SK-N-SH treated with all-trans-retinoic acid at 6 μM for 48 hours (cell line): ENCODE results near the gene NGFR.

Source experiments
- ARNTL ChIP-seq: fragments of 450-650 bp; formaldehyde crosslinking; IDR thresholded peaks from 2 replicates; pipeline ENCODE4 v1.5.0; 2020; ENCODE audit warnings: low read depth, mild to moderate bottlenecking, moderate library complexity, borderline replicate concordance
- CREB5 ChIP-seq: fragments of 250-450 bp; sonication (Bioruptor Pico); IDR thresholded peaks from 2 replicates; pipeline ENCODE4 v1.5.1; 2020; ENCODE audit warnings: low read depth, mild to moderate bottlenecking, moderate library complexity
- GLIS3 ChIP-seq: fragments of 250-450 bp; sonication (Bioruptor Pico); IDR thresholded peaks from 2 replicates; pipeline ENCODE4 v1.5.0; 2020; ENCODE audit warnings: mild to moderate bottlenecking, moderate library complexity
- OSR1 ChIP-seq: fragments of 250-450 bp; sonication (Bioruptor Pico); IDR thresholded peaks from 2 replicates; pipeline ENCODE4 v1.8.0; 2022; ENCODE audit warnings: moderate library complexity, mild to moderate bottlenecking, inconsistent platforms
- POU6F1 ChIP-seq: fragments of 250-450 bp; sonication (Bioruptor Pico); IDR thresholded peaks from 2 replicates; pipeline ENCODE4 v1.8.0; 2021; ENCODE audit warnings: low read depth, mild to moderate bottlenecking, moderate library complexity, borderline replicate concordance
- SNAI2 ChIP-seq: fragments of 250-450 bp; sonication (Bioruptor Pico); IDR thresholded peaks from 2 replicates; pipeline ENCODE4 v1.5.0; 2020; ENCODE audit warnings: mild to moderate bottlenecking, moderate library complexity
- TOX ChIP-seq: fragments of 250-450 bp; sonication (Bioruptor Pico); IDR thresholded peaks from 2 replicates; pipeline ENCODE4 v1.8.0; 2021; ENCODE audit warnings: mild to moderate bottlenecking, moderate library complexity, borderline replicate concordance
- ZC3H10 ChIP-seq: fragments of 250-450 bp; sonication (Bioruptor Pico); IDR thresholded peaks from 2 replicates; pipeline ENCODE4 v1.5.1; 2021; ENCODE audit warnings: mild to moderate bottlenecking, moderate library complexity
- ZFP3 ChIP-seq: fragments of 250-450 bp; sonication (Bioruptor Pico); IDR thresholded peaks from 2 replicates; pipeline ENCODE4 v1.5.0; 2020; ENCODE audit warnings: mild to moderate bottlenecking, moderate library complexity
- ZNF565 ChIP-seq: fragments of 450-650 bp; formaldehyde crosslinking; conservative IDR thresholded peaks from 2 replicates; pipeline ENCODE4 v1.5.0; 2020; ENCODE audit warnings: low read depth, mild to moderate bottlenecking, moderate library complexity
- ZNF70 ChIP-seq: fragments of 450-650 bp; formaldehyde crosslinking; IDR thresholded peaks from 2 replicates; pipeline ENCODE4 v1.5.0; 2020; ENCODE audit warnings: mild to moderate bottlenecking, moderate library complexity
- TF ChIP-seq, protein P1 (sequence below): fragments of 250-450 bp; sonication (Bioruptor Pico); IDR thresholded peaks from 2 replicates; pipeline ENCODE4 v1.8.0; 2020; ENCODE audit warnings: mild to moderate bottlenecking, moderate library complexity, borderline replicate concordance
- TF ChIP-seq, protein P2 (sequence below): fragments of 250-450 bp; sonication (Bioruptor Pico); IDR thresholded peaks from 2 replicates; pipeline ENCODE4 v1.5.0; 2020; ENCODE audit warnings: mild to moderate bottlenecking, moderate library complexity

DNA sequence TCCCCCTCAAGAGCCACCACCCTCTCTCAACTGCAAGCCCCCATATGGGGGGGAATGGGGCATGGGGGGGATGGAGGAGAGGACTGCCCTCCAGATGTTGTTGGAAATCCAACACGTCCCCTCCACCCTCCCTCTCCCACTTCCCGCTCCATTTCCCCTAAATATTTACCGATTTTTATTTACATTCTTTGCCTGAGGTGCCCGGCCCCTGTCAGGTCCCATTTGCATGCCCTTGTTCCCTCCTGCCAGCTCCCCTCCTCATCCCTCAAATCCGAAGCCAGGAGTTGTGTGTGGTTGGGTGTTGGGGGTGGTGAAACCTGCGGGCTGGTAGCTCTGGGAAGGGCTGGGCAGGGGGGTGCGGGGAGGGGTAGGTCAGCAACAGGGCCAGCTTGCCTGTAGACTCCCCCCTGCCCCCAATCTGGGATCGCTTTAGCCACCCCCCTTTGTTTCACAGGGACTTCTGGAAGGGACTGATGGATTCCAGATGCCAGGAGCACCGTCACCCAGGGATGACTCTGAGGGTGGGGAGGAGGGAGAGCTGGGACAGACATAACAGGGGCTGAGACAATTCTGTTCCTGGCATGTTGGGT is 39.7 kb upstream of the NGFR start:
- TF ChIP-seq OSR1 (no peak), CREB5 (CRISPR knock-in tag) (no peak), POU6F1 (CRISPR knock-in tag) (no peak), ZC3H10 (CRISPR knock-in tag) (no peak), ARNTL (CRISPR knock-in tag) (no peak), ZNF70 (no peak), ZFP3 (CRISPR knock-in tag) (no peak), GLIS3 (CRISPR knock-in tag) (no peak), TOX (no peak), ZNF565 (no peak), SNAI2 (CRISPR knock-in tag) (no peak)
- TF ChIP-seq, protein P1, sequence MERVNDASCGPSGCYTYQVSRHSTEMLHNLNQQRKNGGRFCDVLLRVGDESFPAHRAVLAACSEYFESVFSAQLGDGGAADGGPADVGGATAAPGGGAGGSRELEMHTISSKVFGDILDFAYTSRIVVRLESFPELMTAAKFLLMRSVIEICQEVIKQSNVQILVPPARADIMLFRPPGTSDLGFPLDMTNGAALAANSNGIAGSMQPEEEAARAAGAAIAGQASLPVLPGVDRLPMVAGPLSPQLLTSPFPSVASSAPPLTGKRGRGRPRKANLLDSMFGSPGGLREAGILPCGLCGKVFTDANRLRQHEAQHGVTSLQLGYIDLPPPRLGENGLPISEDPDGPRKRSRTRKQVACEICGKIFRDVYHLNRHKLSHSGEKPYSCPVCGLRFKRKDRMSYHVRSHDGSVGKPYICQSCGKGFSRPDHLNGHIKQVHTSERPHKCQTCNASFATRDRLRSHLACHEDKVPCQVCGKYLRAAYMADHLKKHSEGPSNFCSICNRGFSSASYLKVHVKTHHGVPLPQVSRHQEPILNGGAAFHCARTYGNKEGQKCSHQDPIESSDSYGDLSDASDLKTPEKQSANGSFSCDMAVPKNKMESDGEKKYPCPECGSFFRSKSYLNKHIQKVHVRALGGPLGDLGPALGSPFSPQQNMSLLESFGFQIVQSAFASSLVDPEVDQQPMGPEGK (CRISPR knock-in tag), result no peak
- TF ChIP-seq, protein P2, sequence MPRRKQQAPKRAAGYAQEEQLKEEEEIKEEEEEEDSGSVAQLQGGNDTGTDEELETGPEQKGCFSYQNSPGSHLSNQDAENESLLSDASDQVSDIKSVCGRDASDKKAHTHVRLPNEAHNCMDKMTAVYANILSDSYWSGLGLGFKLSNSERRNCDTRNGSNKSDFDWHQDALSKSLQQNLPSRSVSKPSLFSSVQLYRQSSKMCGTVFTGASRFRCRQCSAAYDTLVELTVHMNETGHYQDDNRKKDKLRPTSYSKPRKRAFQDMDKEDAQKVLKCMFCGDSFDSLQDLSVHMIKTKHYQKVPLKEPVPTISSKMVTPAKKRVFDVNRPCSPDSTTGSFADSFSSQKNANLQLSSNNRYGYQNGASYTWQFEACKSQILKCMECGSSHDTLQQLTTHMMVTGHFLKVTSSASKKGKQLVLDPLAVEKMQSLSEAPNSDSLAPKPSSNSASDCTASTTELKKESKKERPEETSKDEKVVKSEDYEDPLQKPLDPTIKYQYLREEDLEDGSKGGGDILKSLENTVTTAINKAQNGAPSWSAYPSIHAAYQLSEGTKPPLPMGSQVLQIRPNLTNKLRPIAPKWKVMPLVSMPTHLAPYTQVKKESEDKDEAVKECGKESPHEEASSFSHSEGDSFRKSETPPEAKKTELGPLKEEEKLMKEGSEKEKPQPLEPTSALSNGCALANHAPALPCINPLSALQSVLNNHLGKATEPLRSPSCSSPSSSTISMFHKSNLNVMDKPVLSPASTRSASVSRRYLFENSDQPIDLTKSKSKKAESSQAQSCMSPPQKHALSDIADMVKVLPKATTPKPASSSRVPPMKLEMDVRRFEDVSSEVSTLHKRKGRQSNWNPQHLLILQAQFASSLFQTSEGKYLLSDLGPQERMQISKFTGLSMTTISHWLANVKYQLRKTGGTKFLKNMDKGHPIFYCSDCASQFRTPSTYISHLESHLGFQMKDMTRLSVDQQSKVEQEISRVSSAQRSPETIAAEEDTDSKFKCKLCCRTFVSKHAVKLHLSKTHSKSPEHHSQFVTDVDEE (CRISPR knock-in tag), result no peak
